GM21447 (cell line): Measurements from ENCODE around the gene NKX6-1.
A peak's percentile ranks its signal among the peaks of the same experiment; 100 is the strongest.

ENCODE experiments used
- ATAC-seq: cut with Tn5 transposase; IDR thresholded peaks from one replicate; pipeline ENCODE4 v1.9.1; 2021; ENCODE audit not compliant: unreplicated experiment

The NKX6-1 gene

GRCh38 chr4:84498935-84499623 lies at the start of gene NKX6-1:
Gene NKX6-1 (minus strand): TSS chr4:84499292. CDS start chr4:84498228, 1,064 bp downstream.
- no peak for ATAC-seq

- ATAC-seq, result no peak
Observed at GRCh38 chr4:84547211-84547610, 48.1 kb upstream of the NKX6-1 start.

- no peak for ATAC-seq
Observed at GRCh38 chr4:84545093-84545492, 46.0 kb upstream of the NKX6-1 start.

GRCh38 chr4:84535901-84536300 lies 36.8 kb upstream of the NKX6-1 start:
- ATAC-seq, result no peak

- ATAC-seq, result no peak
Observed at GRCh38 chr4:84531689-84532088, 32.6 kb upstream of the NKX6-1 start.

GRCh38 chr4:84530871-84531270 lies 31.8 kb upstream of the NKX6-1 start:
- no peak for ATAC-seq

GRCh38 chr4:84530454-84530853 lies 31.4 kb upstream of the NKX6-1 start:
- ATAC-seq, result no peak

GRCh38 chr4:84529169-84529751 lies 30.2 kb upstream of the NKX6-1 start:
- ATAC-seq, result no peak

- no peak for ATAC-seq
Observed at GRCh38 chr4:84527391-84527790, 28.3 kb upstream of the NKX6-1 start.

GRCh38 chr4:84515075-84515474 lies 16.0 kb upstream of the NKX6-1 start:
- no peak for ATAC-seq

- no peak for ATAC-seq
Observed at GRCh38 chr4:84512277-84512676, 13.2 kb upstream of the NKX6-1 start.

GRCh38 chr4:84511703-84512102 lies 12.6 kb upstream of the NKX6-1 start:
- no peak for ATAC-seq

GRCh38 chr4:84507941-84508340 lies 8.8 kb upstream of the NKX6-1 start:
- no peak for ATAC-seq

GRCh38 chr4:84504821-84505220 lies 5.7 kb upstream of the NKX6-1 start:
- no peak for ATAC-seq

- peak; percentile 81 for ATAC-seq
Observed at GRCh38 chr4:84503495-84504437, 4.7 kb upstream of the NKX6-1 start.

- no peak for ATAC-seq
Observed at GRCh38 chr4:84502955-84503373, 3.9 kb upstream of the NKX6-1 start.

- no peak for ATAC-seq
Observed at GRCh38 chr4:84502333-84502954, 3.4 kb upstream of the NKX6-1 start.

- ATAC-seq, result no peak
Observed at GRCh38 chr4:84501721-84502267, 2.7 kb upstream of the NKX6-1 start.

- no peak for ATAC-seq
Observed at GRCh38 chr4:84501202-84501503, 2.1 kb upstream of the NKX6-1 start.

GRCh38 chr4:84500386-84501201 lies 1.5 kb upstream of the NKX6-1 start:
- no peak for ATAC-seq
